ENCODE data around the gene RPA3.

GRCh38 chr7:7612519-7612918 is 105.9 kb downstream of the RPA3 start:
- no peak for TF ChIP-seq CTCF (IDR thresholded peaks at IDR 0.05)
- TF ChIP-seq POLR2A (IDR thresholded peaks at IDR 0.05), result no peak

All from lower leg skin (tissue), 3 donors.